AG20443 (cell line): ENCODE measurements around the gene PPCDC.
"Not testable (repeated sequence)": the region's sequence is repeated elsewhere in the genome, so short reads cannot be mapped to it uniquely, and the experiment has no call there.

ENCODE experiments used
- DNase-seq: peaks from one replicate; pipeline ENCODE4 v3.0.0; 2012; ENCODE audit warnings: low spot score, mixed read lengths

PPCDC gene

DNA sequence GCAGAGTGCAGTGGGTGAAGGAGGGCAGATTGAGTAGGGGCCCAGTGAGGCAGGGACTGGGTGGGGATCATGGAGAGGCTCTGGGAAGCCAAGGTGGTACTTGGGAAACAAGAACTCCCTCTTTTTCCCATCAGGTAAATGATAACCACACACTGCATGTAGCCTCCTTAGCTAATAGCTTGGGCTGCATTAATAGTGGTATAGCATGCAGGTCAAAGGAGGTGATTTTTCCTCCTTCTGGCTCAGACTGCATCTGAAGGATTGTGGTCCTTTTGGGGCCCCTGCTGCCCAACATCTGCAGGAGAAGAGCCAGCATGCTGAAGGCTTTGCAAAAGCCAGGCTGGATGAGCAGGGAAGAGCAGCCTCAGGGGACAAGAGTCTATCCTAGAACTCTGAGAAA lies 45.4 kb downstream of the PPCDC start:
- DNase-seq, result no peak

DNA sequence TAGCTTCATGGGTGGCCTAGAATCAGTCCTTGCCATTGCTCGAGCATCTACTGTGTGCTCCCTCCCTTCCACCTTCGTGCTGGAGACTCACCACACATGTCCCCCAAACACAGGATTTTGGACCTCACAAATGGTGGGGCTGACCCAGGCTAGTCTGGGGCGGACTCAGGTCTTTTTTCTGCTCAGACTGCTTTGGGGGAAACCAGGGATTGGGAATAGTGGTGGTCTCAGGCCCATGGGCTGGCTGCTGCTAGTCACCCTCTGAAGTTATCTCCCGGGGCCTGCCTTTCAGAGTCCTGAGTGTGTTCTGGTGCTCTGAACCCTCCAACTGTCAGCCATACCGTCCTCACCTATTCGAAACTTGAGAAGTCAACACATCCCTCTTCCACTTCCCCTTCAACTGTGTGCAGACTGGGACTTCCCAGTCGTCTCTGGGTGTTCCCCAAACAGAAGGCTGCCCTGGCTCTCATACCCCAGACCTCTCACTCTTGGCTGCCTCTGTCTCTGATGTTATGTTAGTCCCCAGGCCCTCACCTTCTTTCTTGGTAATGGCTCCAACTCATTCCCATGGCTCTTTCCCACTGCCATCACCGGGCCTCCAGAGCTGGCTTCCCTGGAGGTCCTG lies 46.0 kb downstream of the PPCDC start:
- DNase-seq, result no peak

DNA sequence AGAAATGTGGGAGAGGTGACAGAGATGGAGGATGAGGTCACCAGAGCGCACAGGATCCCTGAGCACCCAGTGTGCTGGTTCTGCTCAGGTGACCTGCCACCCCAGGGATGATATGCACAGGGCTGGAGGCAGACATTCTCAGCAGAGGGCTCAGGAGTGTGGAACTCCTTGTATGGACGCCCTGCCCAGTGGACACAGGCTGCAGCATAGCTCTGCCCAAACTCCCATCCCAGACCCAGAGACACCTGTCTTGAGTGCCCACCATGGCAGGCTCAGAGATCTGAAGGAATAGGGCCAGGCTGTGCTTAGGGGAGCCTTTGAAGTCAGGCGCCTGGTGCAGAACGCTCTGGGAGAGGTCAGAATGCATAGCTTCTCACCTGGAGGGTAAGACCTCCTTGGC lies 47.3 kb downstream of the PPCDC start:
- no peak for DNase-seq

DNA sequence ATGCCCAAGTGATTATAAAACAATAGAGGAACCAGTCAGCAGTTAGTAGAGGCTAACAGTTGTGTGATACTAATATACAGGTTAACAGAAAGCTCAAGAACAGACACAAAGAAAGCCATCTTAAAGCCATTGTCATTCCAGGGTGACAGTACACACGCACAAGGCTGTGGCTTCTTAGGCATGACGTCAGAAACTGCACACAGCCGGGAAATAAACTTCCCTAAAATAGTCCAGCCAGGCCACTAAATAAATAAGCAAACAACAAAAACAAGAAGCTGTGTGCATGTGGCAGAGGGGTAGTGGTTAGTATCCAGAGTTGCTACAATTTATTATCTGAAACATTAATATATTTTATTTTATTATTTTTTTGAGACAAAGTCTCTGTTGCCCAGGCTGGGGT lies 49.8 kb downstream of the PPCDC start:
- no peak for DNase-seq

DNA sequence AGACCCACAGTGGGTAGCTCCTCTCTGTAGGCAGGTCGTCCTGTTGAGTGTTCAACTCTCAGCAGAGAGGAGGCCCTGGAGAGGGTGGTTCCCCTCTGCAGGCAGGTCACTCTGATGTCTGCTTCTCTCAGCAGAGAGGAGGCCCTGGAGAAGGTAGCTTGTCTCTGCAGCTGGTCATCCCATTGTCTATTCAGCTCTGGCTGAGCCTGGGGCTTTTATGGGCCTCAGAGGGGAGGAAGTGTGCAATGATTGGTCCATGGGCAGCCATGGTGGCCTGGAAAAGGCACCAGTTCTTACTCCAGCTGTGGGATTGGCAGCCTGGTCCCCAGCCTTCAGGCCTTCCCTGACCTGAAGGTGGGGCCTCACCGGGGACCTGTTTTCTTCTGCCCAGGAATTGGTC lies 52.9 kb downstream of the PPCDC start:
- no peak for DNase-seq

DNA sequence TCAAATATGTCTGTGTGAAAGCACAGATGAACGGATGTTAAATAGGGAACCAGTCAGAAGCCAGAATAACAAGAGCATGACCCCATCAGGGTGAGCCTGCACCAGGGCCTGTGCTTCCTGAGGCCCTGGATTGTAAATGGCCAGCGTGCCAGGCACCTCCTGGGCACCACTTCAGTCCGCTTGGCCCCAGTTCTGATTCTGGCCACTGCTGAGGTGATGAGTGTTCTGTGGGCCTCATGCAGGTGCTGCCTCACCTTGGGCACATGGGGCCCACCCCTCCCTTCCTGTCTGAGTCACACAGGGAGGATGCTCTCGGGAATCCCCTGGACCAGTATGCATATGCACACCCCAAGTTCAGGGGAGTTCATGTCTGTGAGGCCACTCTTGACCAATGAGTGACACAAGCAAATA lies 54.2 kb downstream of the PPCDC start:
- not testable (repeated sequence) for DNase-seq

DNA sequence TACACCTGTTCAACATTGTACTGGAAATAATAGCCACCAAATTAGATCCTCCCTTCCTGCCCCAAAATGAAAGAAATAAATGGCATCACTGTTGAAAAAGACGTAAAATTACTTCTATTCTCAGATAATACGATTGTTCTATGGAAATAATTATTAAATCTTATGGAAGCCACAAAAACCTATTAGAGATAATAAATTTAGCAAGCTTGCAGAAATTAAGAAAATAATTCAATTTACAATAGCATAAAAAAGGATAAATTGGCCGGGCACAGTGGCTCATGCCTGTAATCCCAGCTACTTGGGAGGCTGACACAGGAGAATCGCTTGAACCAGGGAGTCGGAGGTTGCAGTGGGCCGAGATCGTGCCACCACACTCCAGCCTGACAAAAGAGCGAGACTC lies 57.8 kb downstream of the PPCDC start:
- DNase-seq, result no peak

DNA sequence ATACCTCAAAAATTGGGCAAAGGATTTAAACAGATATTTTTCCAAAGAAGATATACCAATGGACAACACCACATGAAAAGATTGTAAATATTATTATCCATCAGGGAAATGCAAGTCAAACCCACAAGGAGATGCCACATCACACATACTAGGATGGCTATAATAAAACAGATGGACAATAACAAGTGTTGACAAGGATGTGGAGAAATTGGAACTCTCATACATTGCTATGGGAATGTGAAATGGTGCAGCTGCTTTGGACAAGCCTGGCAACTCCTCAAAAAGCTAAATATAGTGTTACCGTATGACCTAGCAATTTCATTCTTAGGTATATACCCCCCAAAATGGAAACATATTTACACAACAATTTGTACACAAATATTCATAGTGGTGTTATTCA lies 59.3 kb downstream of the PPCDC start:
- no peak for DNase-seq

DNA sequence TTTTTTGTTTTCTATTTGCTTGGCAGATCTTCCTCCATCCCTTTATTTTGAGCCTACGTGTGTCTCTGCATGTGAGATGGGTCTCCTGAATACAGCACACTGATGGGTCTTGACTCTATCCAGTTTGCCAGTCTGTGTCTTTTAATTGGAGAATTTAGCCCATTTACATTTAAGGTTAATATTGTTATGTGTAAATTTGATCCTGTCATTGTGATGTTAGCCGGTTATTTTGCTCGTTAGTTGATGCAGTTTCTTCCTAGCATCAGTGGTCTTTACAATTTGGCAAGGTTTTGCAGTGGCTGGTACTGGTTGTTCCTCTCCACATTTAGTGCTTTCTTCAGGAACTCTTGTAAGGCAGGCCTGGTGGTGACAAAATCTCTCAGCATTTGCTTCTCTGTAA lies 62.3 kb downstream of the PPCDC start:
- DNase-seq, result not testable (repeated sequence)

DNA sequence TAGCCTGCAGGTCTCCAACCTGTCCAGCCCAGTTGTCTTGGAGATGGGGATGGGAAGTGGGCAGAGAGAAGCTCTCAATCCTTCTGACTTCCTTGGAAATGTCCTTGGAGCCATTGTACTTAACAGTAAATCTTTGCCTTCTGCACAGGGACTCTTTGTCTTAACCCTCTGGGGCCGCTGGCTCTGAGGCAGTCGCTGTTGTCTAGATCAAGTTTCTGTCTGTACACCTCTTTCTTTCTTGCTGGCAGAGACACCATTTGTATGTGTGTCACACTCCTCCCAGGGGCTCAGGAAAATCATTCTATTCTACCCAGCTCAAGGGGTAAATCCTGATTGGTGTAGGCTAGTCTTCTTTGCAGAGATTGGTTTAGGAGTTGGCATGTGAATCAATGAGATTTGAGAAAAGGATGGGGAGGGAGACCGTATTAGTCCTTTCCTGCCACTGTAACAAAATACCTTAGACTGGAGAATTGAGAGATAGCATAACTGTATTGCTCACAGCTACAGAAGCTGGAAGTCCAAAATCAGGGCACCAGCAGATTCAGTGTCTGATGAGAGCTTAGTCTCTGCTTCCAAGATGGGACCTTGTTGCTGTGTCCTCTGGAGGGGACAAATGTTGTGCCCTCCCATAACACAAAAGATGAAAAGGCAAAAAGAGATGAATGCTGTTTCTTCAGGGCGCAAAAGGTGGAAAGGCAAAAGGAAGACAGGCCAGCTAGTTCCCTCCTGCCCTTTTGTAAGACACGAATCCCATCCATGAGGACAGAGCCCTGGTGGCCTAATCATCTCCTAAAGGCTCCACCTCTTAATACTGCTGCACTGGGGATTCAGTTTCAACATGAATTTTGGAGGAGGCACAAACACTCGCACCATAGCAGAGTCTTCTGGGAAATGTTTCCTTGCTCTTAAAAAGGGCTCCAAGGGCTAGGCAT lies 66.3 kb downstream of the PPCDC start:
- no peak for DNase-seq

DNA sequence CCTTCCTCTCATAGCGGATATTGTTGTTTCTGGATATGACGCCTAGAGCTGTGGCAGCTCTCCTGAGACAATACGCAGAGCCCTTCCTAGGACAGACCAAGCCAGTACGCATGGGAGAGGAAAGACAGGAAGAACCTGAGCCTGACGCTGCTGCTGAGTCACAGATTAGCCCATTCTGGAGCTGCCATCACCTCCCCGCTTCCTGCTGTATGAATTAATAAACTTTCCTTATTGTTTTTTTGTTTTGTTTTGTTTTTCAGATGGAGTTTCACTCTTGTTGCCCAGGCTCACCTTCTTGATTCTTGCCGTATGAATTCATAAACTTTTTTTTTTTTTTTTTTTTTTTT lies 67.0 kb downstream of the PPCDC start:
- no peak for DNase-seq

DNA sequence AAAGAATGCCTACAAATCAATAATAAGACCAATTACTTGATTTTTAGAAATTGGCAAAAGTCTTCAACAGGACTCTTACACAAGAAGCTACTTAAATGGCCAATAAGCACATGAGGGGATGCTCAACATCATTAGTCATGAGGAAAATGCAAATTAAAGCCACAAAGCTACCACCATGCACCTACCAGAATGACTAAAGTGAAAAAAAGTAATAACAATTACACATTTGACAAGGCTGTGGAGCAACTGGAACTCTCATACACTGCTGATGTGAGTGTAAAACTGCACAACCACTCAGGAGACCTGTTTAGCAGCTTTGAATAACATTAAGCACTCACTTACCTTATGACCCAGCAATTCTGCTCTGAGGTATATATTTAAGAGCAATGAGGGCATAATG lies 68.4 kb downstream of the PPCDC start:
- no peak for DNase-seq

DNA sequence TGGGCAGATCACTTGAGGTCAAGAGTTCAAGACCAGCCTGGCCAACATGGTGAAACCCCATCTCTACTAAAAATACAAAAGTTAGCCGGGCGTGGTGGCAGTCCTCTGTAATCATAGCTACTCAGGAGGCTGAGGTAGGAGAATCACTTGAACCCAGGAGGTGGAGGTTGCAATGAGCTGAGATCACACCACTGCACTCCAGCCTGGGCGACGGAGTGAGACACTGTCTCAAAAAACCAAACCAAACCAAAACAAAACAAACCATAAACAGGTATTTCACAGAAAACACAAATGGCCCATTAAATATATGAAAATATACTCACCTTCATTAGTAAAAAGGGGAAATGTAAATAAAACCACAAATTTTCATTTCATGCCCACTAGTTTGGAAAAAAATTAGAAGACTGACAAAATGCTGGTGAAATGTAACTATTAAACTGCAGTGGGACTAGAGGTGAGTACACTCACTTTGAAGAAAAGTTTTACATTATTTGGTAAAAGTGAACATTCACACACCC lies 71.6 kb downstream of the PPCDC start:
- DNase-seq, result not testable (repeated sequence)

DNA sequence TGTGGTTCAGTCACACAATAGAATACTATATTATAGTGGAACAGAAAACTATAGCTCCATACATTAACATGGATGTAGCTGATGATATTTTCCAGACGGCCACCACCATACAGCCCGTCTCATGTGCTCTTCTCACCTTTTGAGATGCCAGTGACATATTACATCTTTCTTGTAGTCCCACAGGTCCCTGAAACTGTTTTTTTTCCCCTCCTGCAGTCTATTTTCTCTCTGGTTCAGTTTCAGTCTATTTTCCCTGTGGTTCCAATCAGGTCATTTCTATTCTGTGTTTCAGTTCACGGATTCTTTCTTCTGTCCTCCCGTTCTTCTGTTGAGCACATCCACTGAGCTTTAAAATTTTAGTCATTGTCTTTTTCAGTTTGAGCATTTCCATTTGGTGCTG lies 72.2 kb downstream of the PPCDC start:
- no peak for DNase-seq

DNA sequence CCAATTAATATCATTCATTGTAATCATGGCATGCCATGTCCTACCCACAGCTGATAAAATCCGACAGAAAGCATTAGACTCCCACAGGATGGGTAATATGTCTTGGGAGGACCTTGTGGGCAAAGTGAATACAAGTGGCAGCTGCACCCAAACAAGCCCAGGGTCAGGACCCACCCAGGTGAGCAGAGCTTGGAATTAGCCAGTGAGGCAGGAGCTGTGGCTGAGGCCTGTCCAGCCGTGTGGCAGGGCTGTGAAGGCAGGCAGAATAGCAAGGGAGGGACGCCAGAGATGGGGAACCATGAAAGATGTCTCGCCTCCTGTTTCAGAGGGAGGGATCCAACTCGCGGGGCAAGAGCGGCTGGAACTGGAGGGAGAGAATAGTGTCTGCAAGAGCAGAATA lies 74.5 kb downstream of the PPCDC start:
- no peak for DNase-seq

DNA sequence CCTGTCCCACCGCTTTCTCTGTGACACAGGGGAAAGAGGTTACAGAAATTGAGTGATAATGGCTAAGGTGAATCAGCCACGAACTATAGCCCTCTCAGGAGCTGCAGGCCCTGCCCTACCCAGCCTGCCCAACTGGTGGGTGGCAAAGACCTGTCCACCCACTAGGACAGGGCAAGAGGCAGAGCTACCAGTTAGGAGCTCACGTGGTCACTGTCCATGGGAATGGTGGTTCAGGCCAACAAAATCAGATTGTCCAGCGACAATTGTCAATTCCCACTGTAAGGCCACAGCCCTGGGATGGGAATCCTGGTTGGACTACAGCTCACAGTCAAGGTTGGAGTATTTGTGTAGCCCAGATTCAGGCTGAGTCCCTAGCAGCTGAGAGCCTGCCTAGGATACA lies 75.0 kb downstream of the PPCDC start:
- no peak for DNase-seq
